ENCODE measurements around the gene RABGAP1L. TPM values are rescaled to one million over a fixed set of nuclear protein-coding genes. Genes with fewer than 3 reads are reported as not detected.

Gene RABGAP1L
- total RNA-seq, 1 donor from 2014 or later = 116 TPM

- FAIRE-seq (peak; percentile 96), DNase-seq (ENCODE audit: low spot score in 2 of 2) (peak in 1 of 2 donors; percentile 20)
Measured at GRCh38 chr1:174726167-174726879, 567.0 kb downstream of the RABGAP1L start.

- FAIRE-seq (no peak), DNase-seq (ENCODE audit: low spot score in 2 of 2) (no peak)
Measured at GRCh38 chr1:174726880-174727585, 567.7 kb downstream of the RABGAP1L start.

GRCh38 chr1:174734270-174734669 lies 575.0 kb downstream of the RABGAP1L start:
- DNase-seq (ENCODE audit: low spot score in 2 of 2) = no peak
- no peak for FAIRE-seq

- no peak for DNase-seq (ENCODE audit: low spot score in 2 of 2)
- FAIRE-seq = no peak
Measured at GRCh38 chr1:174736831-174737230, 577.5 kb downstream of the RABGAP1L start.

GRCh38 chr1:174740249-174740968 lies 581.1 kb downstream of the RABGAP1L start:
- no peak for DNase-seq (ENCODE audit: low spot score in 2 of 2)
- FAIRE-seq = peak; percentile 13

GRCh38 chr1:174742805-174743653 lies 583.7 kb downstream of the RABGAP1L start:
- FAIRE-seq (no peak), DNase-seq (ENCODE audit: low spot score in 2 of 2) (no peak)

- DNase-seq (ENCODE audit: low spot score in 2 of 2) (peak; percentile 5 to 25), FAIRE-seq (peak; percentile 99)
Measured at GRCh38 chr1:174743654-174744561, 584.6 kb downstream of the RABGAP1L start.

- FAIRE-seq (no peak), DNase-seq (ENCODE audit: low spot score in 2 of 2) (no peak)
Measured at GRCh38 chr1:174744886-174745285, 585.6 kb downstream of the RABGAP1L start.

GRCh38 chr1:174746024-174746808 lies 586.9 kb downstream of the RABGAP1L start:
- no peak for FAIRE-seq
- no peak for DNase-seq (ENCODE audit: low spot score in 2 of 2)

GRCh38 chr1:174747613-174748012 lies 588.3 kb downstream of the RABGAP1L start:
- FAIRE-seq (no peak), DNase-seq (ENCODE audit: low spot score in 2 of 2) (no peak)

GRCh38 chr1:174748586-174748985 lies 589.3 kb downstream of the RABGAP1L start:
- FAIRE-seq = no peak
- DNase-seq (ENCODE audit: low spot score in 2 of 2) = no peak

- FAIRE-seq = no peak
- no peak for DNase-seq (ENCODE audit: low spot score in 2 of 2)
Measured at GRCh38 chr1:174753131-174753530, 593.8 kb downstream of the RABGAP1L start.

GRCh38 chr1:174761335-174761734 lies 602.0 kb downstream of the RABGAP1L start:
- no peak for FAIRE-seq
- no peak for DNase-seq (ENCODE audit: low spot score in 2 of 2)

- no peak for DNase-seq (ENCODE audit: low spot score in 2 of 2)
- no peak for FAIRE-seq
Measured at GRCh38 chr1:174761901-174762585, 602.7 kb downstream of the RABGAP1L start.

GRCh38 chr1:174764191-174764590 lies 604.9 kb downstream of the RABGAP1L start:
- FAIRE-seq (no peak), DNase-seq (ENCODE audit: low spot score in 2 of 2) (no peak)

GRCh38 chr1:174766727-174767126 lies 607.4 kb downstream of the RABGAP1L start:
- no peak for FAIRE-seq
- DNase-seq (ENCODE audit: low spot score in 2 of 2) = no peak

- DNase-seq (ENCODE audit: low spot score in 2 of 2) (no peak), FAIRE-seq (no peak)
Measured at GRCh38 chr1:174768516-174768915, 609.2 kb downstream of the RABGAP1L start.

- FAIRE-seq = no peak
- DNase-seq (ENCODE audit: low spot score in 2 of 2) = no peak
Measured at GRCh38 chr1:174768949-174769348, 609.6 kb downstream of the RABGAP1L start.
